Suppressor macrophage treated with lipopolysaccharide for 1 hour (primary cell): Measurements from ENCODE around the gene KCTD2.
"Not testable (repeated sequence)": the region's sequence is repeated elsewhere in the genome, so short reads cannot be mapped to it uniquely, and the experiment has no call there.

Source experiments
- DNase-seq, 3 donors: peaks; one replicate each; pipeline ENCODE4 v3.0.0-alpha.2; 2020 to 2022

Gene KCTD2

GRCh38 chr17:75020331-75021110 is 26.5 kb upstream of the KCTD2 start:
- no peak for DNase-seq

DNA sequence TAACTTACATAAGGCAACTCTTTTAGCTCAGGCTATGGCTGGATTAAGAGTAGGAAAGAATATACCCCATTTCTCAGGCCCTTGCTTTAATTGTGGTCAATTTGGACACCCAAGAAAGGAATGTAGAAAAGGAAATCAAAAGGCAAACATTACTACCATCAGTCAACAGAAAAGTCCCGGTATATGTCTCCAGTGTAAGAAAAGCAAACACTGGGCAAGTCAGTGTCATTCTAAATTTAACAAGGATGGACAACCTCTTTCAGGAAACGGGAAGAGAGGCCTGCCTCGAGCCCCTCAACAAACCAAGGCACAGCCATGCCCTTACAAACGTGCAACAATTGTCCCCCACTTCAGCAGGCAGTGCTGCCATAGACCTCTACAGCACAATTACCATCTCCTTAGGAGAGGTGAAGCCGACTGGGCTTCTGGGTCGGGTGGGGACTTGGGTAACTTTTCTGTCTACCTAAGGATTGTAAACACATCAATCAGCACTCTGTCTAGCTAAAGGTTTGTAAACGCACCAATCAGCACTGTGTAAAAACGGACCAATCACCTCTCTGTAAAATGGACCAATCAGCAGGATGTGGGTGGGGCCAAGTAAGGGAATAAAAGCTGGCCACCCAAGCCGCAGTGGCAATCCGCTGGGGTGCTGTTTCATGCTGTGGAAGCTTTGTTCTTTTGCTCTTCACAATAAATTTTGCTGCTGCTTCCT is 22.2 kb upstream of the KCTD2 start:
- DNase-seq = peak in 1 of 3 donors; percentile 7

DNA sequence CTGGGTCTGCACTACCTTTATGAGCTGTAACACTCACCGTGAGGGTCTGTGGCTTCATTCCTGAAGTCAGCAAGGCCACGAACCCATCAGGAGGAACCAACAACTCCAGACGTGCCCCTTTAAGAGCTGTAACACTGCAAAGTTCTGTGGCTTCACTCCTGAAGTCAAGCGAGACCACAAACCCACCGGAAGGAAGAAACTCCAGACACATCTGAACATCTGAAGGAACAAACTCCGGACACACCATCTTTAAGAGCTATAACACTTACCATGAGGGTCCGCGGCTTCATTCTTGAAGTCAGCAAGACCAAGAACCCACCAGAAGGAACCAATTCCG is 21.7 kb upstream of the KCTD2 start:
- DNase-seq = not testable (repeated sequence)

DNA sequence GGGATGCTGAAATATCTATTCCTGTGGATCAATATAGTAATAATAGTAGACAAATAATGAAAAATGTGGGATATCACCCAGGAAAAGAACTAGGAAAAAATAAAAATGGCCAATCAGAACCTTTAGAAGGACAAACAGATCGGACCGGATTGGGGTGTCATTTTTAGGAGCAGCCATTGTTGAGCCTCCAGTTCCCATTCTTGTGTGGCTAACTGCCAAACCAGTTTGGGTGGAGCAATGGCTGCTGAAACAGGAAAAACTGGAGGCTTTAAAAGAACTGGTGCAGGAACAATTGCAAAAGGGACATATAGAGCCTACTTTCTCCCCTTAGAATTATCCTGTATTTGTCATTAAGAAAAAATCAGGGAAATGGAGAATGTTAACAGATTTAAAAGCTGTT is 20.4 kb upstream of the KCTD2 start:
- DNase-seq = peak in 2 of 3 donors; percentile 25 to 38

DNA sequence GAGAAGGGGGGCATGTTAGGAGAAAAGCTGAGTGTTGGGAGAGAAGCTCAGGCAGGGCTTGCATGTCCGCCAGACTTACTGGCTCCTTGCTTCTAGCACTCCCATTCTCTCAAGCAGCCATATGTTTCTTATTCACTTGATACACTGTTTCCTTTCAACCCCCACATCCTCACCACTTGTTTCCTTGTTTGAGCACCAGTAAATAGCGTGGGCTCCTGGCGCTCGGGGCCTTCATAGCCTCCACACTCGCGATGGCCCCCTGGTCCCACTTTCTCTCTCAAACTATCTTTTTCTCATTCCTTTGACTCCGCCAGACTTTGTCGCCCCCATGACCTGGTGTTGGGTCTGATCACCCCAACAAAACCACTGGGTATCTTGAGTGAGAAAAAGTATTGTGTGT is 16.9 kb upstream of the KCTD2 start:
- DNase-seq = no peak

DNA sequence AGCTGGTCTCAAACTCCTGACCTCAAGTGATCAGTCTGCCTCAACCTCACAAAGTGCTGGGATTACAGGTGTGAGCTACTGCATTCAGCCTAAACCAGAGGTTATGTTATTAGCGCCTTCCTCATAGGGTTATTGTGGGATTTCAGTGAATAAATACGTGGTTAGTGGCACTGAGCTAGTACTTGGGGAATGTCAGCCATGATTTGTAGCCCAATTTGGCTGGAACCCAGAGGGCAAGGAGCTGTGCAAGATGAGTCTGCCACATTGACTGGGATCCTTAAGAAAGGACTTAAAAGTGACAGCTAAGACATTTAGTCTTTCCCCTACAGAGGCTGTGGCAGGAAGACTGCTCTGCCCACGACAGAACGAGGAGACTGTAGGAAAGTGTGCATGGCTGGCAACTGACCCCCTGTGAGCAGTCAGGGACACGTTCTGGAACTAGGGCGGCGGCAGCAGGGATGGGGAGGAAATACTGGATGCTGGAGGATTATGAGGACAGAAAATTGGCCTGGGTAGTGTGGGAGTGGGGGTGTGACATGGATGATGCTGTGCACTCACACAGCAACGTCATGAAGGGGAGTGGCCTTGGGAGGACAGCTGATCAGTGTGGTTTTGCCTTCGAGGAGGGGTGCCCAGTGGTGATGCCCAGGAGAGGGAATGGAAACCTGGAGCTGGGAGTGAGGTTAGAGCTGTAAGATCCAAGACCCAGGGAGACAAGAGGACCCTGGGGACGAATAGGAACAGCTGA is 14.9 kb upstream of the KCTD2 start:
- DNase-seq = peak; percentile 86 to 91 (median 88)

DNA sequence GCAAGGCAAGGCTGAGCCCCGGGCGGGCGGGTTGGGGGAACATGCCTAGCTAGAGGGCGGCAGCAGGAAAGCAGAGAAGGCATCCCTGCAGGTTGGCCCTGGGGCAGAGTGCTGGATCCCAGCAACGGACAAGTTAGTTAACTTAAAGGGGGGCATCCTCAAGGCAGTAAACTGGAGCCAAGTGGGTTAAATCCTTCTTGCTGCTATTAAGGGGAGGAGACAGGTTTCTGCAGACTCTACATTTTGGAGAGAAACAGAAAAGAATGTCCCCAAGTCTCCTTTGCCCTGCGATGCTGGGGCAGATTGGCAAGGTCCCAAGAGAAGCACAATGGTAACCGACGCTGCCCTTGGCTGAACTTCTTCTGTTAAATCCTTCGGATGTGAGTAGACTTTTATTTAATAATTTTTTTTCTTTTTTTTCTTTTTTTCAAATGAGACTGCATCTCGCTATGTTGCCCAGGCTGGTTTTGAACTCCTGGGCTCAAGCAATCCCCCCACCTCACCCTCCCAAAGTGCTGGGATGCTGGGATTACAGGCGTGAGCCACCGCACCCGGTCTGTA is 14.2 kb upstream of the KCTD2 start:
- no peak for DNase-seq

DNA sequence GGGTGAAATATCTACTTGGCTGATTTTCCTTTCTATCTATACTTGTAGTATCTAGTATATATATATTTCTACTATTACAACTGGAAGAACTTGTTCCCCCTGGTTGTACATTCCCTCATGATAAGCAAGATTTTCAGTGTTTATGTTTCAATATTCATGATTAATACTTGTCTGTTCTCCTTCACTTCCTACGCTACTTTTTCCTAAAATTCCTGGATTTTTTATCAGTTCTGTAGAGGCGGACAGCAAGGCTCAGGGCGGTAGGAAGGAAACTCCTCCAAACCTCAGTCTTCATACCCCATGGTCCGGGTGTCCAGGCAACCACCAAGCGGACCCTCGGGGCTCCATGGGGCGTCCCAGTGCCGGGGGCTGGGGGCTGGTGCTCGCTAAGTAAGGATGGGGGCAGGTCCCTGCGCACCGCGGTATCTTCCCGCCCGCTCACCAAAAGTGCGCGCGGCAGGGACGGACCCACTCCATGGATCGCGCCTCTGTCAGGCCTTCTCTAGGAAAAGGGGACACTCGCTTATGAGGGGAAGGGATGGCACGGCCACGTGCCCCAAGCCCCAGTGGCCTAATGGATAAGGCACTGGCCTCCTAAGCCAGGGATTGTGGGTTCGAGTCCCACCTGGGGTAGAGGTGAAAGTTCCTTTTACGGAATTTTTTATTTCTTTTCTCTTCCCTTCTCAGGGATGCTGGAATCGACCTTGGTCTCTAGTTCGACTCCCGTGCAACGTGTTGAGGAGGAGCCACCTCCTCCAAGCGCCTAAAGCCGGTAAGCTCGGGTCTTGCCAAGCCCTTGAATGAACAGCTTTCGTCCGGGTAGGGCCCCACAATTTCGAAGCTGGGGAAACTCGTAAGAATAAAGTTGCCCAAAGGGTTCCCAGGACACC is 13.4 kb upstream of the KCTD2 start:
- peak; percentile 91 to 93 (median 92) for DNase-seq

- peak; percentile 88 to 89 (median 89) for DNase-seq
Observed at GRCh38 chr17:75034236-75034908, 12.7 kb upstream of the KCTD2 start.

GRCh38 chr17:75036643-75037268 is 10.3 kb upstream of the KCTD2 start:
- peak; percentile 57 to 78 (median 64) for DNase-seq

DNA sequence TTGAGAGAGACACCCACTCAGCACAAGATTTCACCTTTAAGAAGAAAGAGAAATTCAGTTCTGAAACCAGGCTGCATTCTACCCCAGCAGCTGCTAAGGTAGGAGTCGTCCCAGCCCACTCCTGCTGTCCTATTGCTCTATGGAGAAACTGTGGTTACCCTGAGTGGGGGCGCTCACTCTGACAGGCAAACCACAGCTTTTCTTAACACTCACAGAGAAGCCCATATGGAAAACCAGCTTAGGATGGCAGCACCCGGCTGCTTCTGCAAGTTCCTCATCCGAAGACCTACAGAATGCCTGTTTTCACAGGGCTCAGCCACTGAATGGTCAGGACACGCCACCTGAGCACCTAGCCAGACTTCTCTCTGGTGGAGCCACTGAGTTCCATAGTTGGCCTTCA is 7.8 kb upstream of the KCTD2 start:
- DNase-seq = no peak

- no peak for DNase-seq
Observed at GRCh38 chr17:75041656-75042280, 5.3 kb upstream of the KCTD2 start.

DNA sequence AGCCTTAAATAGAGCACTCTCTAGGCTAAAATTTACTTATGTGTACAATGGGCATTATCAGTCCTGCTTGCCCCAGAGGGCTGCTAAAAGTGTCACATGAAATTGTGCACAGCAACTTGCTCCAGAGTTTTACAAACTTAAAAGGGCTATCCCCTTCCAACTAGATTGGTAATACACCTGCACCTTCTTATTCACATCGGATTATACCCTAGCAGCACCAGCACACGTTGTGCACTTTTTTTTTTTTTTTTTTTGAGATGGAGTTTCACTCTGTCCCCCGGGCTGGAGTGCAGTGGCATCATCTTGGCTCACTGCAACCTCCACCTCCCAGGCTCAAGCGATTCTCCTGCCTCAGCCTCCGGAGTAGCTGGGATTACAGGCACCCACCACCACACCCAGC is 3.2 kb upstream of the KCTD2 start:
- DNase-seq = not testable (repeated sequence)

DNA sequence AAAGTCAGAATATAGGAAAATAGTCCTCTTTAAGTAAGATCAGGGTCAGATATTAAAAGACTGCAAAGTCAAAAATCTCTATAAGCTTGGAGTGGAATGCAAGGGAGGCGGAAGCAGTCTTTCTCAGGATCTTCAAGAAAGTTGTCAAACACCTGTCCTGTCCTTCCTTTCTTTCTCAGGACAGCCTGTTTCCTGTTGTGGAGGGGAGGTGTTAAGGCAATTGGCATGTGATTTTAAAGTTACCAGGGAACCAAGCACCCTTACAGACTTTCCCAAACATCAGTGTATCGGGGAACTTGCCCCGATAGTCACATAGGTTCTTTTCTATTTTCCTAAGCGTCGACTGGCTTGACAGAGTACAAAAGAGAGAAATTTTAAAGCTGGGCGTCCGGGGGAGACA is 2.3 kb upstream of the KCTD2 start:
- DNase-seq = no peak

DNA sequence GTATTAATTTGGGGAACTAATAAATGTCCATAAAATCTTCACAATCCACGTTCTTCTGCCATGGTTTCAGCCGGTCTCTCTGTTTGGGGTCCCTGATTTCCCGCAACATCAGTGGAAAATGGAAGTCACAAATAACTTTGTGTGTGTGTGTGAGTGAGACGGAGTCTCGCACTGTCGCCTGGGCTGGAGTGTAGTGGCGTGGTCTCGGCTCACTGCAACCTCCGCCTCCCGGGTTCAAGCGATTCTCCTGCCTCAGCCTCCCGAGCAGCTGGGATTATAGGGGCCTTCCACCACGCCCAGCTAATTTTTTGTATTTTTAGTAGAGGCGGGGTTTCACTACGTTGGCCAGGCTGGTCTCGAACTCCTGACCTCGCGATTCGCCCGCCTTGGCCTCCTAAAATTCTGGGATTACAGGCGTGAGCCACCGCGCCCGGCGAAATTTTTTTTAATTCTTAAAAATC is 1.0 kb upstream of the KCTD2 start:
- not testable (repeated sequence) for DNase-seq

- DNase-seq = peak in 2 of 3 donors; percentile 10 to 21
Observed at GRCh38 chr17:75047398-75048098, 523 bp downstream of the KCTD2 start.

DNA sequence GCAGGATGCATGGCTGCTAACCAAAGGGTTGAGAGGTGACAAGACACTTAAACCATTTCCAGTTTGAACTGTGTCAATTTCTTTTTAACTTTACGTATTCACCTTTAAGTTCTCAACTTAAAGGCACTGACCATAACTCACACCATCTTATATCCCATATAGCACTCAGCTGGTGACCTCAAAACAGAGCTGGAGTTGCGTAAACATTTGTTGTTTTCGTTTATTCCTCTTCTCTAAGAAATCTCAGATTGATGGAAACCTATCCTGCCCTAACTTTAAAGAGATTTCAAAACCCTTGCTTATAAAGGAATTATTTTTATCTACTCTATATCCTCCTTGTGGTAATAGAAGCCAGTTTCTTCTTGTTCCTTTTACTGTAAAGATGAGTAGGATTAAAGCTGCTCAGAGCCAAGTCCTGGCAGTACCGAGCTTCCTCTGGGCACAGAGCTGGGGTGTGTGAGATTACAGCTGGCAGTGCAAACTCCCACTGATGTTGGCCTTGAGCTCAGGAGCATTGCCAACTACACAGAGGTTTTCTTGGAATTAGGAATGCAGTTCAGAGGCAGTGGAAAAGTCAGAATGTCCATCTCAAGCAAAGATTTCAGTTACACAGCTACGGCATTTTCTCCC is 1.3 kb downstream of the KCTD2 start:
- DNase-seq = peak in 2 of 3 donors; percentile 16 to 21

DNA sequence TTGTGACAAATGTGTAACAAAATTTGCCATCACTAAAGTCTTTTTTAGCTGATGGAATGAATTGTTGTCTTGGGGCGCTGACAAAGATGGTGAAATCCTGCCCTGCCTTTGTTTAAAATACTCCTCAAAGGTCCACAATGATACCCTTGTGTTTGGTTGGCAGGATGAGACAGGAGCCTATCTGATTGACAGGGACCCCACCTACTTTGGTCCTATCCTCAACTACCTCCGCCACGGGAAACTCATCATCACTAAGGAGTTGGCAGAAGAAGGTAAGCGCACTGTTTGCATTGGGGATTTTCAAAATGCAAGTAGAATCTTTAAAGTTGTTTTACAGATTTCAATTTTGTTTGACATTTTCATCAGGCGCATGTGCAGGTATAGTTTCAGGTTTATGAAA is 2.0 kb downstream of the KCTD2 start:
- DNase-seq = no peak

- no peak for DNase-seq
Observed at GRCh38 chr17:75049706-75050105, 2.7 kb downstream of the KCTD2 start.
